NCI-H146 treated with DMSO at 0.1 percent for 48 hours (cell line): ENCODE measurements around the gene DOCK3.
"Not testable (repeated sequence)": the region's sequence is repeated elsewhere in the genome, so short reads cannot be mapped to it uniquely, and the experiment has no call there.

Source experiments
- DNase-seq: peaks from one replicate; lab custom pipeline; 2025; ENCODE audit not compliant: unreplicated experiment; lab: John Stamatoyannopoulos, UW

The DOCK3 gene

DNA sequence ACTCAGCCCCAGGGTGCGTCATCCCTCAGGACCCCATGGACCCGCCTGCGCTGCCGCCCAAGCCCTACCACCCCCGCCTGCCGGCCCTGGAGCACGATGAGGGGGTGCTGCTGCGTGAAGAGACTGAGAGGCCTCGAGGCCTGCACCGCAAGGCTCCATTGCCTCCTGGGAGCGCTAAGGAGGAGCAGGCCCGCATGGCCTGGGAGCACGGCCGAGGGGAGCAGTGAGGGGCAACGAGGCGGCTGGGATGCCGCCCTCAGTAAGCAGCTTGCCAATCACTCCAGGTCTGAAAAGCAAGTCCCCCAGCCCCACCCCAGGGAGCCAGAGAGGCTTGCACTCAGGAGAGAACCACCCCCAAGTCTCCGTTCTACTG lies 706.6 kb downstream of the DOCK3 start:
- DNase-seq, result no peak

DNA sequence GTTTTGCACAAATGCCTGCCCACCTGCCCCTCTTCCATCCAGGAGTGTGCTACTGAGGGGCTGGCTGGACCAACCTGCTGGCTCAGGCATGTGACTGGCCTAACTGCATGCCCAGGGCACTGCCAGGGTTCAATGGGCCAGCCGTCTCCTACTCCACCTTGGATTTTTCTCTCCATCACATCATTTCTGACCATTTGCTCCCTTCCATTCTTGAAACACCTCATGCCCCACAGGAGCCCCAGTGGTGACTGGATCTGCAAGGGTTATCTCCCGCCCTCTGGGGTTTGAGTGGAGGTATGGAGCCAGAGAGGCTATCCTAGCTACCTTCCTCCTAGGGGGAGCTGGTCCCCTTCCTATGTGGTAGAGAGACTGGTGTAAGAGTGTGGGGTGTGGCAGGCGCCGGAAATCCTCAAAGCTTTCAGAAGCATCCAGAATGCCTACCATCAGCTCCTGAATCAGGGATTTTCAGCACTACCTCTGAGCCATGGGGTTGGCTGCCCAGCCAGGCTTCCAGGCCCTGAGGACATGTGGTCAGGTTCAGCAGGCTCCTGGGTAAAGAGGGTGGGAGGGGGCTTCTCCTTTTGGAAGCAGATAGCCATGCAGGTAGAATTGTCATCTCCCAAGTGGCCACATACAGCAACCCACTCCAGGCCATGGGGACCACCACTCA lies 707.5 kb downstream of the DOCK3 start:
- no peak for DNase-seq

DNA sequence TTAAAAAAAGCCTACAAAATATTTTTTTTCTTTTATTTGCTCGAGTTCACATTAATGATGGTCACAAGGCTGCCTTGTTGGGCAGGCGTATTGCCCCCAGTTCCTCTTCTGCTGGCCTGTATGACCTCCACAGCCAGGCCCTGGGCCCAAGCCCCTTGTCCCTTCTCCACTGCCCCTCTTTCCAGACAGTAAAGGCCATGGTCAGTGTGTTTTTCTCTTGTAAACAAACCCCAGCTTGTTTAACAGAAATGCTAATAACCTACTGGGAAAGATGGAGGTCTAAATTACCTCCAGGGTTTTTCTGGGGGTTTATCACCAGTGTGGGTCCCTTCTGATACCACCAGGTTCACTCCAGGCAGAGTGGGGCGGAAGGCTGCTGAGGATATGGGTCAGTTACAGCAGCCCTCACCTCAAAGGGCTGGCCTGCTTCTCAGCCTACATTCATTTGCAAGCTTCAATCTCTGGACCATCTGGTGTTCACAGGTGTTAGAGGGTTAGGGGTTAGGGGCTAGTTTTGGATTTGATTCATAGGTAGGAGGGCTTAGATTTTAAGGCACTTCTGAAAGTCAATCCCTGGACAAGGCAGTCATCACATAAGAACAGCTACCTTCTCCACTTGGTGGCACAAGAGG lies 708.3 kb downstream of the DOCK3 start:
- no peak for DNase-seq

DNA sequence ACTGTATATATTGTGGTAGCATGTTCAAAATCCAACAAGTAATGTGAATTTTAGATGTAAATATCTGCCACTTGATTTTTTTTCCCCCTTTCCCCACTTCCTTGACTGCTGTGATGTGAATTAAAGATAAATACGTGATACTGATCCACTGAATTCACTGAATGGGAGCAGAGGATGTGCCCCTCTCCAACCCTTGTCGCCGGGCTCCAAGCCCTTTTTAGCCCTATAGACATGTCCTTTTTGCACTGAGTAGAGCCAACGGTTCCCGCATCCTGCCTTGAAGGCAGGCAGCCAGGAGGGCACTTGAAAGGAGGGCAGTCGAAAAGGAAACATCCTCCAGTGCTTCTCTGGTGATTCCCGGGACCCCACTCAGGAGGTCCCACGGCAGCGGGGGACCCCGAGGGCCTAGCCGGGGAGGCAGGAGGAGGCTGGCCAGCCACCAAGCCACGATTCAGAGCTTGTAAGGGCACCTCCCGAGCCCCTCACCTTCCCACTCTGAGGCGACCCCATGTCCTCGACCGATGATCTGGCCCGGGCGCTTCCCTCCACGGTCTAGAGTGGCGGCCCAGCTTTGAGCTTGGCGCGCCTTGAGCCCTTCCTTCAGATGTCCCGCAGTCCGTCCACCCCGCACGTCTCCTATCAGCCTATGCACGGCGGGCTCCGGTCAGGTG lies 709.5 kb downstream of the DOCK3 start:
- DNase-seq, result peak; percentile 21

DNA sequence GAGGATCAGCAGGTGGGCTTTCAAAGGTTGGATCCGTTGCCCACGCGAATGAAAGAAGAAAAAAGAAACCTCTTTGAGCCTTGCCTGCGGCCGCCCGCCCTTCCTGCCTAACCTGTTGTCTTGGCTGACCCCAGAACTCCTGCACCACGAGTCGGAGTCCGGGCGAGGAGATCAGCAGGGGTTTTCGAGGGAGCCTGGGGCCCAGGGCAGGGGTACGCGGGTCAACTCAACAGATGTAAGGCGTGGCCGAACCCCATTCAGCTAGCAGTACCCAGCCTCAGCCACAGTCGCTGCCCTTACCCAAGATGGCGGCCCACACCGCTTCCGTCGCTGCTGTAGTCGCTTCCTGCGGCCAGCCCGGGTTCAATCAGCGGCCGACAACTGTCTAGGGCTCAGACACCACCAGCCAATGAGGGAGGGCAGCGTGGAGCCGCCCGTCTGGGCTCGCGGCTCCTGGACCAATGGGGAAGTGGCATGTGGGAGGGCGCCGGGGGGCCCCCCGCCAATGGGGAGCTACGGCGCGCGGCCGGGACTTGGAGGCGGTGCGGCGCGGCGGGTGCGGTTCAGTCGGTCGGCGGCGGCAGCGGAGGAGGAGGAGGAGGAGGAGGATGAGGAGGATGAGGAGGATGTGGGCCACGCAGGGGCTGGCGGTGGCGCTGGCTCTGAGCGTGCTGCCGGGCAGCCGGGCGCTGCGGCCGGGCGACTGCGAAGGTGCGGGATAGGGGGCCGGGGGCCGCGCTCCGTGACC lies 710.2 kb downstream of the DOCK3 start, which contains the start of gene MANF:
TSS of gene MANF (plus strand) at position 566 of the 748 bp plus-strand sequence. CDS start at position 618, 52 bp downstream.
- peak; percentile 84 for DNase-seq

DNA sequence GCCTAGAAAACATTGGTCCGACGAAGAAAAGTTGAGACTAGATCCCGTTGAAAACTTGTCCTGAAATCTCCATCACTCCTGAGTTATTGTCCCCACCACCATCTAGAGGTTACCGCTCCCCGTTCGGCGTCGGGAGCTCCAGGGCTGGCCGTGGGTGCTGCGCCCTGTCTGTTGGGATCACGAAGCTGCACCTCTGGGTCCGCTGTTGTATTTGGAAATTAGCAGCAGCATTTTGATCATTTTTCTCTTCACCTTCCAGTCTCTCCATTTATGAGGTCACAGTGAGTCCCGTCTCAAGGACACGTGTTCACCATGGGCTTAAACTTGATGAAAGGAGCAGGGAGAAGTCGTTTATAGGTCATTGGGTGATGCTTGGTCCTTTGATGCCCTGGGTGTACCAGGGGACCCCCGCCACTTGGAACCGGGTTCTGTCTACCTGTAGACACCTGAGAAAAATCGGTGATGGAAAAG lies 710.9 kb downstream of the DOCK3 start:
- no peak for DNase-seq

DNA sequence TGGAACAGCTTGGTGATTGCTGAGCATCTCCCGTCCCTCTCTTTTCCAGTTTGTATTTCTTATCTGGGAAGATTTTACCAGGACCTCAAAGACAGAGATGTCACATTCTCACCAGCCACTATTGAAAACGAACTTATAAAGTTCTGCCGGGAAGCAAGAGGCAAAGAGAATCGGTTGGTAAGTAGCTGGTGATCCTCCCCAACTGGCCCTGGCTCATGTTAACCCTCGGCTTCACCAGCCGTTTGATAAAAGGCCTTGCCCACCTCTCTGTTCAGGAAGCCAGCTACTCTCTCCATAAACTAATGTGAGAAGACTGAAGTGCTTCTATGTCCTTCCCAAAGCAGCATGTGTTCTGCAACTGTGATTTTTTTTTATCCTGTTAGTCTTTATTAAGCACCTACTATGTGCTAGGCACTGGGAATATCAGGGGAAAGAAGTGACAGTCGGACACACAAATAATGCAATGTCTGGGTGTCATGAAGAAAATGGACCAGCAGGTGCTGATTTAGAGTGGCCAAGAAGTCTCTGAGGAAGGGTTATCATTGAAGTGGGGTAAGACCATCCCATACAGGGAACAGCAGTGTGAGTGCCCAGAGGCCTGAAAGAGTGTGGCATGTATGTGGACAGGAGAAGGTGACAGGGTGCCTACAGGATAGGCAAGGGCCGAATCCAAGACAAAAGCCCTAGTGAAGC lies 711.6 kb downstream of the DOCK3 start:
- no peak for DNase-seq

DNA sequence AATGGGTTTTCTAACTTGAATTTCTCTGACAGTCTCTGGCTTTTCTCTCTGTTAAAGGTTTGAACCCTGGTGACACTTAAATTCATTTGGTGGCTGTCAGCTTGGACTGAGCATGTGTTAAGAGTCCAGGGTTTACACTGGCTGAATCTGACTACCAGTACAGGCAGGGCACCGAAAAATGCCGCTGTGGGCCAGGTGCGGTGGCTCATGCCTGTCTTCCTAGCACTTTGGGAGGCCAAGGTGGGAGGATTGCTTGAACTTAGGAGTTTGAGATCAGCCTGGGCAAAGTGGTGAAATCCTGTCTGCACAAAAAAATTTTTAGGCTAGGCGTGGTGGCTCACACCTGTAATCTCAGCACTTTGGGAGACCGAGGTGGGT lies 712.1 kb downstream of the DOCK3 start:
- no peak for DNase-seq

DNA sequence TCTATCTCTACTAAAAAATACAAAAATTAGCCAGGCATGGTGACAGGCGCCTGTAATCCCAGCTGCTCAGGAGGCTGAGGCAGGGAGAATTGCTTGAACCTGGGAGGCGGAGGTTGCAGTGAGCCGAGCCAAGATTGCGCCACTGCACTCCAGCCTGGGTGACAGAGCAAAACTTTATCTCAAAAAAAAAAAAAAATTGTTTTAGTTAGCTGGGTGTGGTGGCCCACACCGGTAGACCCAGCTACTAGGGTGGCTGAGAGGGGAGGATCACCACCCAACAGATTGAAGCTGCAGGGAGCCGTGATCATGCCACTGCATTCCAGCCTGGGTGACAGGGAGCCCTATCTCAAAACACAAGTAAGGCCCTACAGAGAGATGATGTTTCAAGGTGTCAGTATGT lies 712.6 kb downstream of the DOCK3 start:
- not testable (repeated sequence) for DNase-seq

DNA sequence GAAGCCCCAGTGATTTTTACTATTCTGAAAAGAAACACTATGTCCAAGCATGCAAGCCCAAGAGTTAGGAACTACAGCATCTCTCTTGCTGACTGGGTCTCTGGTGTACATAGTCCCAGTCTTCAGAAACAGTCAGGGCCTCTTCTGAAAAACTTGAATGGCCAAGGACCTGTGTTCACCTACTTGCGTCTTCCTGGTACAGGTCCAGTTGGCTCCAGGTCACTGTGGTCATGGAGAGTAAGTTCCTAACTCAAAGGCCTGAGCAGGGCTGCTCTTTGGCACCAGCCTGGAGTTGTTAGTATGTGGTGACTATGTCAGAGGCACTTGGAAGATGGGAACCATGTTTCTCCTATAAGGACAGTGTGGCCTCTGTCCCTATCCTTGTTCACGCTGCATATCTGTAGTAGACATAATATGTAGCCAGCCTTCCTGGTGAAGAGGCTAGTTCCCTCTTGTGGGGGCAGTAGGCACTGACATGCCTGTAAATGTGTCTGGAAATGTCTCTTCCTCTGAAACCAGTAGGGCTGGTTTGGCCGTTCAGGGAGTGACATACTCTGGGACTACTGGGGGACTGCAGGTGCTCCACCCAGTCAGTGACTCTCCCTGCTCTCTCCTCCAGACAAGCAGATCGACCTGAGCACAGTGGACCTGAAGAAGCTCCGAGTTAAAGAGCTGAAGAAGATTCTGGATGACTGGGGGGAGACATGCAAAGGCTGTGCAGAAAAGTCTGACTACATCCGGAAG lies 713.7 kb downstream of the DOCK3 start:
- no peak for DNase-seq

DNA sequence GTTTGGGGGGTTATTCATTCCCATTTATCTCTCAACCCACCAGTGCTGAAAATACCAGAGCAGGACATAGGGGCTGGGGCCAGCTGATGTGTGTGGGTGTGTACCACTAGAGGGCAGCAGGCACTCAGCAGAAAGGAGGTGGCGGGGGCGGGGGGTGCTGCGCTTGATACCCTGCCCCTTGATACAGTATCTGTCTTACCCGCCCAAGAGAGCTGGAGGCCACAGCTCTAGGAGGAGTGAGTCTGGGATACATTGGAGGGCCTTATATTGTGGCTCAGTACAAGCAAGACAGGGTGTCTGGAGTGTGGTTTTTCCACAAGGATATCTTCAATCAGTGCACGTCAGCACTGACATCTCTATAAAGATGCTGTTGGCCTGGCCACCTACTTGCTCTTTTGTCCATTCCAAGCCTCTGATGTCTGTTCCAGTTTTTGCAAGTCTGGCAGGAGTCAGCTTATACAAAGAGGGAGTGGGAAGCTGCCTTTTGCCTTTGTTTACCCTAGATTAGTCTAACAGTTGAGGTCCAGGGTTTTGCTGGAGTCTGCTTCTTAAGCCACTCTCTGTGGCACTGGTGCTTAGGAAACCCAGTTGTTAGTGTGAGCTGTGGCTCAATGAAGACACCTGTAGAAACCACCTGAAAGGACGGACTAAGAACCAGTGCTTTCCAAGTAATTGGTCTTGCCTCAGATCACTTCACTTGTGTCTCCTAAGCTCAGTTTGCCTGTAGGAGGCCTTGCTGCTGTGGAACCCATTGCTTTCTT lies 714.9 kb downstream of the DOCK3 start:
- DNase-seq, result peak; percentile 0

DNA sequence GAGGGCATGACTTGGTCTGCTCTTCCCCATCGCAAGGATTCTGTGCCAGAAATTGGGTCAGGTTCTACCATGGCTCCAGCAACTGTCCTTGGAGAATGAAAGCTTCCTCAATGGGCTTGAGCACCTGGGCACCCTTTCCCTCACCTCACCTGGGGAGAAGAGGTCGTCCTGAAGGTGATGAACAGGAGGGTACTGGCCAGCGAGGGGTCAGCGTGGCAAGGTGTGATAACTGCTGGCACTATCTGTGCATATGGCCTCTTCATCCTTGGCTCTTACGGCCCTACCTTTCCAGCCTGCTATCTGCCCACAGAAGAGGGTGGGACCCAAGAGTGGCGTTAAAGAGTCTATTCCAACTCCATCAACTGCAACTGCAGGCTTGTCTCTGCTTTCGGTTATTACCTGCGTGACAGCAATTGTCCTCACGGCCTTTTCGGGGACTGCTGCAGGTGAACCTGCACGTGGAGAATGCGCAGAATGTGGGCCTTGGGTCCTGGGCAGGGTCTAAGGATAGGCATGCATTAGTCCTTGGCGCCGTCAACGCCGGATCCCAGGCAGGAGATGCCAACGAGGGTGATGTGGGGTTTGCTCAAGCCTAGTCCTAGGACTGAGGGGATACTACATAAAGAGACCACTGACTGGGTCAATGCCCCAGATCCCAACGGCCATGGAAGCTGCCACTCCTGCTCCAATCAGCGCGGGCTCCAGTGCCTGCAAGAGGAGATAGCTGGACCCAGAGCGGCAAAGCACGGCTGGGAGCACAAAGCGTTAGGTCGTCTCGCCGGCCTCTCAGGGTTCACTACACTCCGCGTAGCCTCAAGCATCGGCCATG lies 715.7 kb downstream of the DOCK3 start:
- DNase-seq, result no peak

DNA sequence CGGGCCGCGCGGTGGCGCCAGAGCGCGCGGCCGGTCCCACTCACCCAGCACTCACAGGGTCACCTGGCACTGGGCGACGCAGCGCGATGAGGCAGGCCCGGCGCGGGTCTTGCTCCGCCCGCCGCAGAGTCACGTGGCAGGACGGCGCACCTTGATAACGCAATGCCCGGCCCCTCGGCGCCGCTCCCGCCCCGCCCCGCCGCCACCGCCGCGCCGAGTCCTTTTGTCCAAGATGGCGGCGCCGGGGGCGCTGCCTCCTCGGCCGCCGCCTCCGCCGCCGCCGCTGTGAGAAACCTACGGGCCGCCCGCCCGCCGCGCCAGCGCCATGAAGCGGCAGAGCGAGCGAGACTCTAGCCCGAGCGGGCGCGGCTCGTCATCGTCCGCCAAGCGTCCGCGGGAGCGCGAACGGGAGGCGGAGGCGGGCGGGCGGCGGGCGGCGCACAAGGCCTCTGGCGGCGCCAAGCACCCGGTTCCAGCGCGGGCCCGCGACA lies 716.4 kb downstream of the DOCK3 start, which contains the start of gene RBM15B:
TSS of gene RBM15B (plus strand) at position 211 of the 491 bp plus-strand sequence. CDS start at position 326, 115 bp downstream.
- DNase-seq, result peak; percentile 81

DNA sequence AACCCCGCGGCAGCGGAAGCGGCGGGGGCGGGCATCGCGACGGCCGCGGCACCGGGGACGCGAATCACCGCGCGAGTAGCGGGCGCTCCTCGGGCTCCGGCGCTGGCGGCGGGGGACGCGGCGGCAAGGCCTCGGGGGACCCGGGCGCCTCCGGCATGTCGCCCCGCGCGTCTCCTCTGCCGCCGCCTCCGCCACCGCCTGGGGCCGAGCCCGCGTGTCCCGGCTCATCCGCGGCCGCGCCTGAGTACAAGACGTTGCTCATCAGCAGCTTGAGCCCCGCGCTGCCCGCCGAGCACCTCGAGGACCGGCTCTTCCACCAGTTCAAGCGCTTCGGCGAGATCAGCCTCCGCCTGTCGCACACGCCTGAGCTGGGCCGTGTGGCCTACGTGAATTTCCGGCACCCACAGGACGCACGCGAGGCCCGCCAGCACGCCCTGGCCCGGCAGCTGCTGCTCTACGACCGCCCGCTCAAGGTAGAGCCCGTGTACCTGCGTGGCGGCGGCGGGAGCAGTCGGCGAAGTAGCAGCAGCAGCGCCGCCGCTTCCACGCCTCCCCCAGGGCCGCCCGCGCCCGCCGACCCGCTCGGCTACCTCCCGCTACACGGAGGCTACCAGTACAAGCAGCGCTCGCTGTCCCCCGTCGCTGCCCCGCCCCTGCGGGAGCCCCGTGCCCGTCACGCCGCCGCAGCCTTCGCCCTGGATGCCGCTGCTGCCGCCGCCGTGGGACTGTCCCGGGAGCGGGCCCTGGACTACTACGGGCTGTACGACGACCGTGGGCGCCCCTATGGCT lies 717.0 kb downstream of the DOCK3 start:
- DNase-seq, result no peak

DNA sequence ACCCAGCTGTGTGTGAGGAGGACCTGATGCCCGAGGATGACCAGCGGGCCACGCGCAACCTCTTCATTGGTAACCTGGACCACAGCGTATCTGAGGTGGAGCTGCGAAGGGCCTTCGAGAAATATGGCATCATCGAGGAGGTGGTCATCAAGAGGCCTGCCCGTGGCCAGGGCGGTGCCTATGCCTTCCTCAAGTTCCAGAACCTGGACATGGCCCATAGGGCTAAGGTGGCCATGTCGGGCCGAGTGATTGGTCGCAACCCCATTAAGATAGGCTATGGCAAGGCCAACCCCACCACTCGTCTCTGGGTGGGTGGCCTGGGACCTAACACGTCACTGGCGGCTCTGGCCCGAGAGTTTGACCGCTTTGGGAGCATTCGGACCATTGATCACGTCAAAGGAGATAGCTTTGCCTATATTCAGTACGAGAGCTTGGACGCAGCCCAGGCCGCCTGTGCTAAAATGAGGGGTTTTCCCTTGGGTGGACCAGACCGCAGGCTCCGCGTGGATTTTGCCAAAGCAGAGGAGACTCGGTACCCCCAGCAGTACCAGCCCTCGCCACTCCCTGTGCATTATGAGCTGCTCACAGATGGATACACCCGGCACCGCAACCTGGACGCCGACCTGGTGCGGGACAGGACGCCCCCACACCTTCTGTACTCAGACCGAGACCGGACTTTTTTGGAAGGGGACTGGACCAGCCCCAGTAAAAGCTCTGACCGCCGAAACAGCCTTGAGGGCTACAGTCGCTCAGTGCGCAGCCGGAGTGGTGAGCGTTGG lies 717.8 kb downstream of the DOCK3 start:
- DNase-seq, result no peak

DNA sequence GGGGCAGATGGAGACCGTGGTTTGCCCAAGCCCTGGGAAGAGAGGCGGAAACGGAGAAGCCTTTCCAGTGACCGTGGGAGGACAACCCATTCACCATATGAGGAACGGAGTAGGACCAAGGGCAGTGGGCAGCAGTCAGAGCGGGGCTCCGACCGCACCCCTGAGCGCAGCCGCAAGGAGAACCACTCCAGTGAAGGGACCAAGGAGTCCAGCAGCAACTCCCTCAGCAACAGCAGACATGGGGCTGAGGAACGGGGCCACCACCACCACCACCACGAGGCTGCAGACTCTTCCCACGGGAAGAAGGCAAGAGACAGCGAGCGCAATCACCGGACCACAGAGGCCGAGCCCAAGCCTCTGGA lies 718.4 kb downstream of the DOCK3 start:
- DNase-seq, result no peak

DNA sequence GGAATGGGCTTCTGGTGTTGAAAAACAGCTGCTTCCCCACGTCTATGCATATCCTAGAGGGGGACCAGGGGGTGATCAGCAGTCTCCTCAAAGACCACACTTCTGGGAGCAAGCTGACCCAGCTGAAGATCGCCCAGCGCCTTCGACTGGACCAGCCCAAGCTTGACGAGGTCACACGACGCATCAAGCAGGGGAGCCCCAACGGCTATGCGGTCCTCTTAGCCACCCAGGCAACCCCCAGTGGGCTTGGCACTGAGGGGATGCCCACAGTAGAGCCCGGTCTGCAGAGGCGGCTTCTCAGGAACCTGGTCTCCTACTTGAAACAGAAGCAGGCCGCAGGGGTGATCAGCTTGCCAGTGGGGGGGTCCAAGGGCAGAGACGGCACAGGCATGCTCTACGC lies 718.8 kb downstream of the DOCK3 start:
- no peak for DNase-seq
